ENCODE results near the gene PTH2R. TPM values are rescaled to one million over a fixed set of nuclear protein-coding genes. Genes with fewer than 3 reads are reported as not detected.
"Not testable (repeated sequence)": the region's sequence is repeated elsewhere in the genome, so short reads cannot be mapped to it uniquely, and the experiment has no call there.

PTH2R gene
- total RNA-seq, 2 donors from 2014 or later, result not detected

DNA sequence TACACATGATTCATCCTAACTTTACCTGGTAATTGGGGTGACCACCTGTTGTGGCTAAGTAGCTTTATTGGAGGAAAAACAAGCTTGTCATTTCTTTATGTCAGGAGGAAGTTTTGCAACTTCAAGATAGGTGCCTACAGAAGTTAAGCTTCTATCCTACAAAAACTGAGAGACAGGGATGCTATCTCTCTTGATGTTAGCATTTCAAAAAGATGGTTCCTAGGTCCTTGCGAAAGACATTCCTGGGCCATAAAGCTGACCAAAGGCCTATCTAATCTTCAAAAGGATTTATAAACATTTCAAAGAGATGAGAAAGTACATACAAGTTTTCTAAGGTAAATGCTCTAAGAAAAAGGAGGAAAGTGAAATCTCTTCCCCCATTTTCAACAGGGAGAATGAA, 61.0 kb downstream of the PTH2R start:
- no peak for ATAC-seq (ENCODE audit: insufficient number of reproducible peaks, low FRiP score, low read depth)
- Histone ChIP-seq H3K27me3 (replicated peaks; ENCODE audit: insufficient read depth) (no peaks in the 10 kb centered on the region), H3K36me3 (no peaks in the 10 kb centered on the region), H3K4me3 (no peak overlapping the region), H3K9me3 (no peaks in the 10 kb centered on the region), H3K27ac (no peak overlapping the region), H3K4me1 (ENCODE audit: control insufficient read depth in 1 of 2, low read depth in 2 of 2) (no peaks in the 10 kb centered on the region)
- no peak for DNase-seq (ENCODE audit: low spot score)
- TF ChIP-seq, protein P1, sequence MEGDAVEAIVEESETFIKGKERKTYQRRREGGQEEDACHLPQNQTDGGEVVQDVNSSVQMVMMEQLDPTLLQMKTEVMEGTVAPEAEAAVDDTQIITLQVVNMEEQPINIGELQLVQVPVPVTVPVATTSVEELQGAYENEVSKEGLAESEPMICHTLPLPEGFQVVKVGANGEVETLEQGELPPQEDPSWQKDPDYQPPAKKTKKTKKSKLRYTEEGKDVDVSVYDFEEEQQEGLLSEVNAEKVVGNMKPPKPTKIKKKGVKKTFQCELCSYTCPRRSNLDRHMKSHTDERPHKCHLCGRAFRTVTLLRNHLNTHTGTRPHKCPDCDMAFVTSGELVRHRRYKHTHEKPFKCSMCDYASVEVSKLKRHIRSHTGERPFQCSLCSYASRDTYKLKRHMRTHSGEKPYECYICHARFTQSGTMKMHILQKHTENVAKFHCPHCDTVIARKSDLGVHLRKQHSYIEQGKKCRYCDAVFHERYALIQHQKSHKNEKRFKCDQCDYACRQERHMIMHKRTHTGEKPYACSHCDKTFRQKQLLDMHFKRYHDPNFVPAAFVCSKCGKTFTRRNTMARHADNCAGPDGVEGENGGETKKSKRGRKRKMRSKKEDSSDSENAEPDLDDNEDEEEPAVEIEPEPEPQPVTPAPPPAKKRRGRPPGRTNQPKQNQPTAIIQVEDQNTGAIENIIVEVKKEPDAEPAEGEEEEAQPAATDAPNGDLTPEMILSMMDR (IDR thresholded peaks at IDR 0.05), result no peak

DNA sequence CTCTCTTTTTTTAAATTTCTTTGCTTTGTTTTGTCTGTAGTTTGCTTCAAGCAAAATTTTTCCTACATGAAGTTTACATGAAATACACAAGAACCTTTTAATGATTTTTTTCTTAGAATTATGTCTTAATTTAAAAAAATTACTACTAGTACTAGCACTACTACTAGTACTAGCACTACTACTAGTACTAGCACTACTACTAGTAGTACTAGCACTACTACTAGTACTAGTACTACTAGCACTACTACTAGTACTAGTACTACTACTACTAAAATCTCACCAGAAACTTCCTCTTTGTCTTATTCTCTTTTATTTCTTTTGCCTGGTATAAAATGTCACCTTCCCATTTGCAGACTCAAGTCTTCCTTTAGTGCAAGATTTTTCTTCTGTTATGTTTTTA, 71.1 kb downstream of the PTH2R start:
- ATAC-seq (ENCODE audit: insufficient number of reproducible peaks, low FRiP score, low read depth), result no peak
- no peaks in the 10 kb centered on the region for H3K27me3 ChIP-seq (replicated peaks; ENCODE audit: insufficient read depth)
- H3K4me1 ChIP-seq (ENCODE audit: control insufficient read depth in 1 of 2, low read depth in 2 of 2), result no peaks in the 10 kb centered on the region
- no peak overlapping the region for H3K27ac ChIP-seq
- no peak for DNase-seq (ENCODE audit: low spot score)
- H3K9me3 ChIP-seq, result no peaks in the 10 kb centered on the region
- TF ChIP-seq, protein P1 (IDR thresholded peaks at IDR 0.05), result no peak
- H3K36me3 ChIP-seq, result no peaks in the 10 kb centered on the region
- no peak overlapping the region for H3K4me3 ChIP-seq

DNA sequence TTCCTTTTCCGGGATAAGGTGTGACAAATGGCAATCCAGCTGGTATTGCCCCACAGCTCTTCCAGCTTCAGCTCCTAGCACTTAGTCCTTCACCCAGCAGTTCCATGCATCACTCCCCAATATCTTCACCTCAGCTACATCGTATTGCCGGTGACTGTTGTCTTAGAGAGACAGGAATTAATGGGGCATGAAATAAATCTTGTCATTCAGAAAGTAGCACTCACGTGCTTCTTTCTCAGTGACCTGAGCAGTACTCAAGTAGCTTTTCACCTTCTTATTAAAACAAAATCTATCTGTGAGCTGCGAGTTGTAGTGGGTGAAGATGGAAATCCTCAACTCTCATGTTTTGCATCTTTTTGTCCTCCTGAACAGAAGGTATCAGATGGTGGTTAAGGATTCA, 72.8 kb downstream of the PTH2R start:
- ATAC-seq (ENCODE audit: insufficient number of reproducible peaks, low FRiP score, low read depth) (no peak), DNase-seq (ENCODE audit: low spot score) (no peak)
- TF ChIP-seq, protein P1 (IDR thresholded peaks at IDR 0.05), result no peak
- H3K4me1 ChIP-seq (ENCODE audit: control insufficient read depth in 1 of 2, low read depth in 2 of 2), result no peaks in the 10 kb centered on the region
- H3K27ac ChIP-seq, result no peak overlapping the region
- no peaks in the 10 kb centered on the region for H3K9me3 ChIP-seq
- no peaks in the 10 kb centered on the region for H3K27me3 ChIP-seq (replicated peaks; ENCODE audit: insufficient read depth)
- H3K4me3 ChIP-seq, result no peak overlapping the region
- H3K36me3 ChIP-seq, result no peaks in the 10 kb centered on the region

DNA sequence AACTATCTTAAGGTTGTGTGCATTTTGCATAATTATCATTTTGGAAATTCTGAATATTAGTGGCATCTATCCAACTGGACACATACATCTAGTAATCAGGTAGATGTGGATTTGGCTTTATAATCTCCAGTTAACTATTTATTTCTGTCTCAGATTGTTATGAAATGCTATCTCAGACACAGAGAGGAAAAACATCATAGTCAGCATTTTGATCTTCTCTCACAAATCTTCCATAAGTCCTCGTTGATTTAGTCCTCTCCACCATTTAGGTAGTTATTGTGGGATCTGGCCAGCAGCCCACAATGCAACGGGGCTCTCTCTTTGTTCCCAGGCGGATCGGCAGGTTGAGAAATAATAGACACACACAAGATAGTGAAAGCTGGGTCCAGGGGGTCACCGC, 75.4 kb downstream of the PTH2R start:
- not testable (repeated sequence) for H3K9me3 ChIP-seq; H3K4me3 ChIP-seq; H3K27ac ChIP-seq; ATAC-seq (ENCODE audit: insufficient number of reproducible peaks, low FRiP score, low read depth); DNase-seq (ENCODE audit: low spot score); H3K36me3 ChIP-seq; H3K27me3 ChIP-seq (replicated peaks; ENCODE audit: insufficient read depth); H3K4me1 ChIP-seq (ENCODE audit: control insufficient read depth in 1 of 2, low read depth in 2 of 2)

DNA sequence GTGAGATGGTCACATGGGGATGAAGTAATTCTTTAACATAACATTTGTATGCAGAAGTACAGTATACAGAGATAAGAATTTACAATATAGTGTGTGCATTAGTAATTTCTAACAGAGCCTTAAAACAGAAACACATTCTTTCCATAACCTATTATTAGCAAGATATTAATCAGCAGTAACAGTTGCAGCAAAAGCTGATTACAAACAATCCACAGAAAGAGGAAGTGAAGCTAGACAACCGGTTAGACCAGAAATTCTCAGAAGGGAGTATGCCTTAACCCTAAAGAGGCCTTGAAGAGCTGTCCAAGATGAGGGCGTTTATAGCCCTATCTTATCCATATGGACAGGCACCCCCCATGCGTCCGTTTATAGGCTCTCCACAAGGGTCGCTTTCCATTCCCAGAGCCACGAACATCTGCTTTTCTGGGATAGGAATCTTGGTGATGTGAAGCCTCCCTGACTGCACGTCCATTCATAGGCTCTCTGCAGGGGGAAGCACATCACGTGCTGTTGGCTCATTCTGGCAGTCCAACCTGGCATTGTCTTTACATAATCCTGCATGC, 75.9 kb downstream of the PTH2R start:
- H3K27me3 ChIP-seq (replicated peaks; ENCODE audit: insufficient read depth); H3K4me1 ChIP-seq (ENCODE audit: control insufficient read depth in 1 of 2, low read depth in 2 of 2); H3K9me3 ChIP-seq; H3K4me3 ChIP-seq; DNase-seq (ENCODE audit: low spot score); ATAC-seq (ENCODE audit: insufficient number of reproducible peaks, low FRiP score, low read depth); H3K36me3 ChIP-seq; H3K27ac ChIP-seq: not testable (repeated sequence)

DNA sequence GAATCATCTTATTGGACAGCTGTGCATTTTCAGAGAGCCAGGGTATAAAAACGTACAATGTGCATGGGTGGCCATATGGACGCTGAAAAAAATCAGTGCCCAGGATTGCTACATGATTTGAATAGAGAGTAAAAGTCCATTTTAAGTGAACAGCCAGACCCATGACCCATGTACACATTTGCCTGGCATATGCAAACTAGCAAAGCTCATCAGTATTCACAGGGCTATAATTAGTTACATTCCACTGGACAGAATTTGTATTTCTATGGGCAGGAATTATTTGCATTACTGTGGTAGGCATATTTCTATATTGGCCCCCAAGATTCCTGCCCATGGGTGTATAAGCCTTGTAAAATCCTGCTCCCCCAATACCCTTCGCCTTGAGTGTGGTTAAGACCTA, 78.8 kb downstream of the PTH2R start:
- Histone ChIP-seq H3K9me3 (no peaks in the 10 kb centered on the region), H3K4me3 (no peak overlapping the region), H3K4me1 (ENCODE audit: control insufficient read depth in 1 of 2, low read depth in 2 of 2) (no peaks in the 10 kb centered on the region), H3K36me3 (no peaks in the 10 kb centered on the region), H3K27me3 (replicated peaks; ENCODE audit: insufficient read depth) (no peaks in the 10 kb centered on the region), H3K27ac (no peak overlapping the region)
- TF ChIP-seq, protein P1 (IDR thresholded peaks at IDR 0.05), result no peak
- no peak for ATAC-seq (ENCODE audit: insufficient number of reproducible peaks, low FRiP score, low read depth)
- no peak for DNase-seq (ENCODE audit: low spot score)

Data from thoracic aorta (tissue), 2 donors.